Calu3 (cell line): ENCODE measurements around the gene TEAD1. TPM values are rescaled to one million over a fixed set of nuclear protein-coding genes. Genes with fewer than 3 reads are reported as not detected.

Source experiments
- BruUV-seq: library from RNA; stranded (reverse); fragments of 400-500 nt; replicated peaks from 2 replicates; lab custom pipeline; 2021; lab: Mats Ljungman, UMichigan
- CTCF ChIA-PET: fragments of 300-600 bp; sonication (Branson Sonifier 250); formaldehyde crosslinking; loops from one replicate; lab custom pipeline; 2022; ENCODE audit warnings: antibody characterized with exemption; lab: Charles Lee
- DNase-seq: peaks from one replicate; pipeline ENCODE4 v3.0.0; 2022
- H3K27ac Mint-ChIP-seq: one replicate; pipeline ENCODE4 v1.8.0; 2022; ENCODE audit warnings: mixed read lengths; ENCODE audit not compliant: unreplicated experiment
- H3K27me3 Mint-ChIP-seq: one replicate; pipeline ENCODE4 v1.8.0; 2022; ENCODE audit warnings: mixed read lengths; ENCODE audit not compliant: unreplicated experiment
- H3K36me3 Mint-ChIP-seq: one replicate; pipeline ENCODE4 v1.8.0; 2022; ENCODE audit warnings: mild to moderate bottlenecking, moderate library complexity, mixed read lengths; ENCODE audit not compliant: insufficient read depth, unreplicated experiment
- H3K4me1 Mint-ChIP-seq: one replicate; pipeline ENCODE4 v1.8.0; 2022; ENCODE audit warnings: mild to moderate bottlenecking, low read depth, mixed read lengths; ENCODE audit not compliant: unreplicated experiment
- H3K4me3 Mint-ChIP-seq: one replicate; pipeline ENCODE4 v1.8.0; 2022; ENCODE audit warnings: mild to moderate bottlenecking, low read depth, moderate library complexity, mixed read lengths; ENCODE audit not compliant: unreplicated experiment
- H3K9me3 Mint-ChIP-seq: one replicate; pipeline ENCODE4 v1.8.0; 2022; ENCODE audit warnings: low read depth, mixed read lengths; ENCODE audit not compliant: unreplicated experiment
- CTCF ChIP-seq: fragments of 200-600 bp; IDR thresholded peaks from one replicate; pipeline ENCODE4 v1.8.0; 2022; ENCODE audit warnings: antibody characterized with exemption; ENCODE audit not compliant: unreplicated experiment
- intact Hi-C: fragments of 100-400 bp; cut with micrococcal nuclease; formaldehyde crosslinking; loops from one replicate; pipeline ENCODE4 v1.10.0; 2022; ENCODE audit not compliant: unreplicated experiment
- total RNA-seq: library from RNA; stranded (reverse); gene quantifications from 2 replicates; pipeline ENCODE4 v1.2.3, GENCODE V29; 2022

TEAD1 gene
- total RNA-seq, 1 experiment from 2014 or later = 104 TPM

- CTCF ChIA-PET = interaction anchor here (0.6 to 1.6 kb wide), 8 partner anchors 9 to 326 kb away, joined by 3 to 5 read pairs (median 4); no protein-coding TSS in a partner anchor
- no TSS peak for BruUV-seq
- peaks cover 12% of the 10 kb centered on the region for H3K36me3 Mint-ChIP-seq
- peak overlapping the region; percentile 88 for H3K27ac Mint-ChIP-seq
- no peaks in the 10 kb centered on the region for H3K9me3 Mint-ChIP-seq
- peak overlapping the region; percentile 36 for H3K4me3 Mint-ChIP-seq
- peak; percentile 62 for DNase-seq
- peaks cover 70% of the 10 kb centered on the region for H3K4me1 Mint-ChIP-seq
- no peaks in the 10 kb centered on the region for H3K27me3 Mint-ChIP-seq
- intact Hi-C loops = loop anchor here (1.0 to 10.0 kb wide), 2 partner anchors 27 to 130 kb away; no protein-coding TSS in a partner anchor
- TF ChIP-seq CTCF = no peak
Observed at GRCh38 chr11:12854829-12855228, 180.6 kb downstream of the TEAD1 start.

GRCh38 chr11:12856338-12856737, 182.1 kb downstream of the TEAD1 start:
- Mint-ChIP-seq H3K27me3 (no peaks in the 10 kb centered on the region), H3K36me3 (peaks cover 12% of the 10 kb centered on the region), H3K9me3 (no peaks in the 10 kb centered on the region), H3K27ac (no peak overlapping the region), H3K4me3 (no peak overlapping the region), H3K4me1 (peaks cover 62% of the 10 kb centered on the region)
- TF ChIP-seq CTCF = no peak
- no TSS peak for BruUV-seq
- no peak for DNase-seq
- intact Hi-C loops = loop anchor here (10.0 kb wide), 1 partner anchor 132 kb away; no protein-coding TSS in a partner anchor
- CTCF ChIA-PET = interaction anchor here (1.0 kb wide), 1 partner anchor 28 kb away, joined by 3 read pairs; no protein-coding TSS in a partner anchor

- intact Hi-C loops = loop anchor here (10.0 kb wide), 1 partner anchor 133 kb away; no protein-coding TSS in a partner anchor
- TF ChIP-seq CTCF = no peak
- Mint-ChIP-seq H3K4me3 (no peak overlapping the region), H3K27me3 (no peaks in the 10 kb centered on the region), H3K27ac (no peak overlapping the region), H3K4me1 (peaks cover 50% of the 10 kb centered on the region), H3K9me3 (no peaks in the 10 kb centered on the region), H3K36me3 (peaks cover 6% of the 10 kb centered on the region)
- CTCF ChIA-PET = interaction anchor here (1.0 kb wide), 1 partner anchor 29 kb away, joined by 3 read pairs; no protein-coding TSS in a partner anchor
- BruUV-seq = no TSS peak
- no peak for DNase-seq
Observed at GRCh38 chr11:12857572-12857971, 183.4 kb downstream of the TEAD1 start.

- no peak for TF ChIP-seq CTCF
- no peak for DNase-seq
- intact Hi-C loops = loop anchor here (10.0 kb wide), 1 partner anchor 135 kb away; no protein-coding TSS in a partner anchor
- no peaks in the 10 kb centered on the region for H3K9me3 Mint-ChIP-seq
- no TSS peak for BruUV-seq
- H3K4me3 Mint-ChIP-seq = no peak overlapping the region
- peaks cover 45% of the 10 kb centered on the region for H3K4me1 Mint-ChIP-seq
- no peaks in the 10 kb centered on the region for H3K27me3 Mint-ChIP-seq
- H3K36me3 Mint-ChIP-seq = peaks cover 13% of the 10 kb centered on the region
- CTCF ChIA-PET = no interaction called here
- H3K27ac Mint-ChIP-seq = no peak overlapping the region
Observed at GRCh38 chr11:12859872-12860657, 185.8 kb downstream of the TEAD1 start.
